ENCODE data around the gene UAP1. TPM values are rescaled to one million over a fixed set of nuclear protein-coding genes. Genes with fewer than 3 reads are reported as not detected.

UAP1 gene
- total RNA-seq, 1 experiment from 2014 or later: 26.9 TPM

DNA sequence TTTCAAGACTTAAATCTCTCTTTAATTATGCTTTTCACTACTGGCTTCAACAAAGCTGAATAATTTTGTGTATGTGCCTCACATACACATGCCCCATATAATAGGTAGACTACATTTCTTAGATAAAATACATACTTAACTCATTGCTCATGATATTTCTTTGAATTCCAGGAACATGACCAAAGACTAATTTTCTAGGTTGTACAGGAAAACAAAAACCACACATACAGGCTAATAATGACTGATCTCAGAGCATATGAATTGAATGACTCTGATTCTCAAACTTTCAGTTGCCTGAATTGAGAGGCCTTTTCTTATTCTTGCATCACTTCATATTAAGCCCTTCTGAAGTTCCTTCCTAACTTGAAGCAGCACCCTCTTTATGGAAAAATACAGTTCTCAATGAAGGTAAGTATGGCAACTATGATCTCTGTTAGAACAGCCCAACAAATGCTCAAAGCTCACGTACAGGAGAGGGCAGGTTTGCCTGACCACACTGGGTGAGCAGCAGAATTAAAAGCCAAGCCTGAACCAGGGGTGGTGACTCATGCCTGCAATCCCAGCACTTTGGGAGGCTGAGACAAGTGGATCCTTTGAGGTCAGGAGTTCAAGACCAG is 22.6 kb upstream of the UAP1 start:
- no peak overlapping the region for H3K4me2 ChIP-seq (ENCODE audit: insufficient read depth, insufficient read length, low read length)
- H3K23me2 ChIP-seq (ENCODE audit: insufficient read length, low read depth, low read length, poor library complexity, severe bottlenecking): no peaks in the 10 kb centered on the region
- no peak overlapping the region for H3K4ac ChIP-seq (ENCODE audit: low read depth, low read length)
- H3K27ac ChIP-seq (ENCODE audit: insufficient read length, low read depth, low read length): no peak overlapping the region
- no peaks in the 10 kb centered on the region for H3K4me1 ChIP-seq (ENCODE audit: insufficient read depth, low read length)
- no peak overlapping the region for H3K18ac ChIP-seq (ENCODE audit: insufficient read length, low read depth, low read length)
- no peak overlapping the region for H3K14ac ChIP-seq (ENCODE audit: insufficient read depth, low read length)
- no CpG with 5 or more reads among the region's 1 CpG for WGBS (ENCODE audit: extremely low coverage, insufficient read length, low lambda C conversion rate)
- H3K4me3 Mint-ChIP-seq: no peak overlapping the region
- no peaks in the 10 kb centered on the region for H3K79me1 ChIP-seq (ENCODE audit: insufficient read depth, low read depth, low read length, poor library complexity, severe bottlenecking)
- H2BK5ac ChIP-seq (ENCODE audit: insufficient read length, low read length): no peak overlapping the region
- H3K27ac Mint-ChIP-seq: no peak overlapping the region
- no peaks in the 10 kb centered on the region for H3K9me3 ChIP-seq (ENCODE audit: control insufficient read depth, low read depth, low read length)
- no peak overlapping the region for H4K5ac ChIP-seq (ENCODE audit: insufficient read length, low read depth, low read length)
- peaks cover 0 to 4% (median 0%) of the 10 kb centered on the region in 3 experiments; a peak in 2 of 7 replicates for H3K36me3 Mint-ChIP-seq (ENCODE audit: insufficient read depth in 1 of 3, low read depth in 3 of 3)
- no peak overlapping the region for H2BK15ac ChIP-seq (ENCODE audit: low read depth, low read length)
- H3K27me3 ChIP-seq (ENCODE audit: insufficient read depth, low read length): no peaks in the 10 kb centered on the region
- no peak overlapping the region for H4K8ac ChIP-seq (replicated peaks; ENCODE audit: insufficient read length, low read depth, low read length)
- no peak overlapping the region for H3K9ac ChIP-seq (ENCODE audit: extremely low read depth, insufficient read length, low read length)
- no peak overlapping the region for H2BK12ac ChIP-seq (ENCODE audit: insufficient read length, low read depth, low read length)
- H4K20me1 ChIP-seq (ENCODE audit: control insufficient read depth, insufficient read depth, insufficient read length): no peaks in the 10 kb centered on the region
- DNase-seq: no peak
- H3K27me3 Mint-ChIP-seq (ENCODE audit: low read depth): no peaks in the 10 kb centered on the region
- H3K4me1 Mint-ChIP-seq: no peaks in the 10 kb centered on the region
- H2AFZ ChIP-seq (ENCODE audit: low read length): no peak overlapping the region
- H4K91ac ChIP-seq (ENCODE audit: insufficient read length, low read depth, low read length): no peak overlapping the region
- H3K23ac ChIP-seq (ENCODE audit: insufficient read length, low read depth, low read length): no peak overlapping the region
- TF ChIP-seq, protein P1, sequence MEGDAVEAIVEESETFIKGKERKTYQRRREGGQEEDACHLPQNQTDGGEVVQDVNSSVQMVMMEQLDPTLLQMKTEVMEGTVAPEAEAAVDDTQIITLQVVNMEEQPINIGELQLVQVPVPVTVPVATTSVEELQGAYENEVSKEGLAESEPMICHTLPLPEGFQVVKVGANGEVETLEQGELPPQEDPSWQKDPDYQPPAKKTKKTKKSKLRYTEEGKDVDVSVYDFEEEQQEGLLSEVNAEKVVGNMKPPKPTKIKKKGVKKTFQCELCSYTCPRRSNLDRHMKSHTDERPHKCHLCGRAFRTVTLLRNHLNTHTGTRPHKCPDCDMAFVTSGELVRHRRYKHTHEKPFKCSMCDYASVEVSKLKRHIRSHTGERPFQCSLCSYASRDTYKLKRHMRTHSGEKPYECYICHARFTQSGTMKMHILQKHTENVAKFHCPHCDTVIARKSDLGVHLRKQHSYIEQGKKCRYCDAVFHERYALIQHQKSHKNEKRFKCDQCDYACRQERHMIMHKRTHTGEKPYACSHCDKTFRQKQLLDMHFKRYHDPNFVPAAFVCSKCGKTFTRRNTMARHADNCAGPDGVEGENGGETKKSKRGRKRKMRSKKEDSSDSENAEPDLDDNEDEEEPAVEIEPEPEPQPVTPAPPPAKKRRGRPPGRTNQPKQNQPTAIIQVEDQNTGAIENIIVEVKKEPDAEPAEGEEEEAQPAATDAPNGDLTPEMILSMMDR (conservative IDR thresholded peaks at IDR 0.05): no peak
- peaks cover 0 to 6% of the 10 kb centered on the region in 2 experiments; a peak in 4 of 5 replicates for H3K9me3 Mint-ChIP-seq
- H3T11ph ChIP-seq (ENCODE audit: low read length): no peak overlapping the region
- H3K79me2 ChIP-seq (ENCODE audit: insufficient read depth, low read length): no peaks in the 10 kb centered on the region
- no peak overlapping the region for H3K56ac ChIP-seq (ENCODE audit: insufficient read length, low read depth, low read length)
- no peak overlapping the region for H2BK20ac ChIP-seq (ENCODE audit: low read depth, low read length, poor library complexity, severe bottlenecking)
- H2BK120ac ChIP-seq (ENCODE audit: low read depth, low read length, poor library complexity, severe bottlenecking): no peak overlapping the region
- H2AK5ac ChIP-seq (ENCODE audit: insufficient read length, low read length): no peak overlapping the region

Measured in H9 (cell line).